Breast epithelium (tissue), 3 donors: ENCODE results near the gene CNN2.

Experiments used
- CTCF ChIP-seq, 3 donors: fragments of 450-650 bp; IDR thresholded peaks; one replicate each; pipeline ENCODE4 v1.5.1; 2016 to 2017; ENCODE audit warnings: antibody characterized with exemption in 3 of 3, mild to moderate bottlenecking in 3 of 3, moderate library complexity in 3 of 3
- POLR2A ChIP-seq: fragments of 450-650 bp; IDR thresholded peaks from one replicate; pipeline ENCODE4 v1.6.1; 2016; ENCODE audit warnings: antibody characterized with exemption, mild to moderate bottlenecking, moderate library complexity

- TF ChIP-seq CTCF (IDR thresholded peaks at IDR 0.05) (no peak), POLR2A (no peak)
These were observed 14.3 kb downstream of the CNN2 start for GRCh38 chr19:1040476-1041271.
